Measurements from ENCODE around the gene CAPN1.

CAPN1 gene

GRCh38 chr11:65205602-65205967 is 23.9 kb downstream of the CAPN1 start:
- Mint-ChIP-seq H3K9me3 (no peaks in the 10 kb centered on the region), H3K36me3 (peaks cover 3% of the 10 kb centered on the region), H3K4me3 (no peak overlapping the region), H3K4me1 (peaks cover 9% of the 10 kb centered on the region), H3K27ac (no peak overlapping the region), H3K27me3 (no peaks in the 10 kb centered on the region)

GRCh38 chr11:65206441-65206841 is 24.7 kb downstream of the CAPN1 start:
- H3K4me3 Mint-ChIP-seq, result no peak overlapping the region
- H3K27ac Mint-ChIP-seq, result no peak overlapping the region
- H3K27me3 Mint-ChIP-seq, result no peaks in the 10 kb centered on the region
- peaks cover 9% of the 10 kb centered on the region for H3K4me1 Mint-ChIP-seq
- H3K36me3 Mint-ChIP-seq, result peaks cover 3% of the 10 kb centered on the region
- no peaks in the 10 kb centered on the region for H3K9me3 Mint-ChIP-seq

GRCh38 chr11:65206901-65207300 is 25.2 kb downstream of the CAPN1 start:
- Mint-ChIP-seq H3K36me3 (peaks cover 3% of the 10 kb centered on the region), H3K4me1 (peaks cover 9% of the 10 kb centered on the region), H3K27ac (no peak overlapping the region), H3K9me3 (no peaks in the 10 kb centered on the region), H3K4me3 (no peak overlapping the region), H3K27me3 (no peaks in the 10 kb centered on the region)

- no peaks in the 10 kb centered on the region for H3K9me3 Mint-ChIP-seq
- peaks cover 3% of the 10 kb centered on the region for H3K36me3 Mint-ChIP-seq
- no peaks in the 10 kb centered on the region for H3K27me3 Mint-ChIP-seq
- no peak overlapping the region for H3K4me3 Mint-ChIP-seq
- H3K4me1 Mint-ChIP-seq, result peaks cover 14% of the 10 kb centered on the region
- H3K27ac Mint-ChIP-seq, result peak overlapping the region; percentile 56
Measured at GRCh38 chr11:65207918-65208784, 26.4 kb downstream of the CAPN1 start.

- H3K27me3 Mint-ChIP-seq, result no peaks in the 10 kb centered on the region
- H3K27ac Mint-ChIP-seq, result no peak overlapping the region
- H3K4me3 Mint-ChIP-seq, result no peak overlapping the region
- peaks cover 3% of the 10 kb centered on the region for H3K36me3 Mint-ChIP-seq
- H3K9me3 Mint-ChIP-seq, result no peaks in the 10 kb centered on the region
- H3K4me1 Mint-ChIP-seq, result peaks cover 18% of the 10 kb centered on the region
Measured at GRCh38 chr11:65208785-65209710, 27.3 kb downstream of the CAPN1 start.

GRCh38 chr11:65209711-65210360 is 28.1 kb downstream of the CAPN1 start:
- no peaks in the 10 kb centered on the region for H3K9me3 Mint-ChIP-seq
- H3K36me3 Mint-ChIP-seq, result peaks cover 3% of the 10 kb centered on the region
- H3K27ac Mint-ChIP-seq, result no peak overlapping the region
- H3K27me3 Mint-ChIP-seq, result no peaks in the 10 kb centered on the region
- H3K4me1 Mint-ChIP-seq, result peaks cover 21% of the 10 kb centered on the region
- no peak overlapping the region for H3K4me3 Mint-ChIP-seq

GRCh38 chr11:65210361-65210731 is 28.6 kb downstream of the CAPN1 start:
- Mint-ChIP-seq H3K4me1 (peaks cover 24% of the 10 kb centered on the region), H3K4me3 (no peak overlapping the region), H3K27me3 (no peaks in the 10 kb centered on the region), H3K9me3 (peaks cover under 1% of the 10 kb centered on the region), H3K36me3 (peaks cover 3% of the 10 kb centered on the region), H3K27ac (no peak overlapping the region)

GRCh38 chr11:65210748-65211147 is 29.0 kb downstream of the CAPN1 start:
- peaks cover 5% of the 10 kb centered on the region for H3K9me3 Mint-ChIP-seq
- no peak overlapping the region for H3K4me3 Mint-ChIP-seq
- H3K27ac Mint-ChIP-seq, result no peak overlapping the region
- H3K4me1 Mint-ChIP-seq, result peaks cover 28% of the 10 kb centered on the region
- no peaks in the 10 kb centered on the region for H3K27me3 Mint-ChIP-seq
- peaks cover 7% of the 10 kb centered on the region for H3K36me3 Mint-ChIP-seq

GRCh38 chr11:65211293-65212105 is 29.8 kb downstream of the CAPN1 start:
- H3K27me3 Mint-ChIP-seq, result no peaks in the 10 kb centered on the region
- no peak overlapping the region for H3K27ac Mint-ChIP-seq
- no peak overlapping the region for H3K4me3 Mint-ChIP-seq
- H3K9me3 Mint-ChIP-seq, result peaks cover 6% of the 10 kb centered on the region
- peaks cover 28% of the 10 kb centered on the region for H3K4me1 Mint-ChIP-seq
- peaks cover 7% of the 10 kb centered on the region for H3K36me3 Mint-ChIP-seq

GRCh38 chr11:65212226-65212801 is 30.6 kb downstream of the CAPN1 start:
- Mint-ChIP-seq H3K4me3 (no peak overlapping the region), H3K27me3 (no peaks in the 10 kb centered on the region), H3K36me3 (peaks cover 7% of the 10 kb centered on the region), H3K4me1 (peaks cover 28% of the 10 kb centered on the region), H3K27ac (no peak overlapping the region), H3K9me3 (peaks cover 6% of the 10 kb centered on the region)

- peaks cover 7% of the 10 kb centered on the region for H3K36me3 Mint-ChIP-seq
- H3K27me3 Mint-ChIP-seq, result no peaks in the 10 kb centered on the region
- no peak overlapping the region for H3K4me3 Mint-ChIP-seq
- no peak overlapping the region for H3K27ac Mint-ChIP-seq
- peaks cover 6% of the 10 kb centered on the region for H3K9me3 Mint-ChIP-seq
- H3K4me1 Mint-ChIP-seq, result peaks cover 28% of the 10 kb centered on the region
Measured at GRCh38 chr11:65213322-65214211, 31.8 kb downstream of the CAPN1 start.

GRCh38 chr11:65214212-65214845 is 32.6 kb downstream of the CAPN1 start:
- Mint-ChIP-seq H3K27ac (peak overlapping the region; percentile 14), H3K4me1 (peaks cover 26% of the 10 kb centered on the region), H3K36me3 (peaks cover 5% of the 10 kb centered on the region), H3K4me3 (no peak overlapping the region), H3K27me3 (no peaks in the 10 kb centered on the region), H3K9me3 (peaks cover 6% of the 10 kb centered on the region)

- Mint-ChIP-seq H3K36me3 (peaks cover 5% of the 10 kb centered on the region), H3K9me3 (peaks cover 6% of the 10 kb centered on the region), H3K4me1 (peaks cover 31% of the 10 kb centered on the region), H3K27ac (peak overlapping the region; percentile 100), H3K4me3 (peak overlapping the region; percentile 73), H3K27me3 (no peaks in the 10 kb centered on the region)
Measured at GRCh38 chr11:65215441-65216076, 33.8 kb downstream of the CAPN1 start.

Measured in activated naive CD4-positive, alpha-beta T cell treated with anti-CD3 and anti-CD28 coated beads, Interleukin-2, amount 50 U/mL, for 24 hours (primary cell).